NCI-H146 treated with DMSO at 0.1 percent for 48 hours (cell line): ENCODE measurements around the gene AGXT.

Experiments
- DNase-seq: peaks from one replicate; lab custom pipeline; 2025; ENCODE audit not compliant: unreplicated experiment; lab: John Stamatoyannopoulos, UW

AGXT gene

DNA sequence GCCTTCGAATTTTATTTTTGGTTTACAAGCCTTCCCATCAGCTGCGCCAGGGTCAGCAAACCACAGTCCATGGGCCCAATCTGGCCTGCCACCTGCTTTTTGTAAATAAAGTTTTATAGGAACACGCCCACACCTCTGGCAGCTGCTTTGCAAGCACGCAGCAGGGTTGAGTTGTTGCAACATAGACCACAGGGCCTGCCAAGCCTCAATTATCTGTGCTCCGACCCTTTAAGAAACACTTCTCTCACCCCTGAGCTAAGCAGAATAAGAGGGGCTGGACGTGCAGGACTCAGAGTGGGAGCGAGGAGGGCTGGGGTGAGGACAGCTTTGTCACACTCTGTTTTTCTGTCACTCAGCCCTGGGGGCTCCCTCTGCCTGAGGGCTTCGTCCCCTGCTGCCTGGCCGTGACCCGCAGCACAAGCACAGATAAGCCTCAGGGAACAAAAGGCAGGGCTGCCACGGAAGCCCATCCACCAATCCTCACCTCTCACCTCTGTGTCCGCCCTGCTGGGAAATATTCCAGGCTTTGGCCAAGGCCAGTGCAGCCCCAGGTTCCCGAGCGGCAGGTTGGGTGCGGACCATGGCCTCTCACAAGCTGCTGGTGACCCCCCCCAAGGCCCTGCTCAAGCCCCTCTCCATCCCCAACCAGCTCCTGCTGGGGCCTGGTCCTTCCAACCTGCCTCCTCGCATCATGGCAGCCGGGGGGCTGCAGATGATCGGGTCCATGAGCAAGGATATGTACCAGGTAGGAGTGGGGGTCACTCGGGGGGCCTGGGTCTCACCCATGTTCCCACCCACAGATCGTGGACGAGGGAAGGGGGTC, at the start of gene AGXT:
AGXT (plus strand) TSS at position 539 of the 823 bp plus-strand sequence; CDS start at position 581, 42 bp downstream.
- DNase-seq = peak; percentile 82

DNA sequence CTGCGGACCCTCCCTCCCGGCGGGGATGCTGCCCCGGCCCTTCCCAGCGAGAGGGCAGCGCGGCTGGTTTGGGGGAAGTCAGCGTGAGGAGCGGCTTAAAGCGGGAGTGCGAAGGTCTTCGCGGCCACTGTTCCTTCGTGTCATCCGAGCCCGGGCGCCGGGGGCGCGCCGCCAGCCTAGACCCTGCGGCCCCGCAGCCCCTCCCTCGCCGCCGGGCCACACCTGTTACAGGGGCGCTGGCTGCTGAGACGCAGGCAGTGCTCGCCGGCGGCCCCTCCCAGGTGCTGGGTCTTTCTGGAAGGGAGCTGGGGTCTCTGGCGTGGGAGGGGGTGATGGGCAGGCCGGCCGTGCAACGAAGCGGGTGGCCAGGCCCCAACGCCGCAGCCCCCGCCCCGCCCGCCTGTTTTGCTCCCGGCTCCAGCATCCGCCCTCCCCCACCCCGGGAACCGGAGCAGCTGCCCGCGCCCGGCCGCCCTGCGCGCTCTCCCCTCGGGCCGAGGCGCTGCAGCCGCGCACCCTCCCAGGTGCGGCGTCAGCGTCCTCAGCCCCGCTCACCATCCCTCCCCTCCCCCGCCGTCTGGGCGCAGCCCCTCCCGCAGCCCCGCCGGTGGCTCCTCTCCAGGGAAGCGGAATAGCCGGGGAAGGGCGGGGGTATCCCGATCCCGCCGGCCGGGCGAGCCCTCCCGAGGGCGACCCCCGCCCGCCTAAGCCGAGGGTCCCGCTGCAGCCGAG, 49.3 kb upstream of the AGXT start:
- peak; percentile 14 for DNase-seq

DNA sequence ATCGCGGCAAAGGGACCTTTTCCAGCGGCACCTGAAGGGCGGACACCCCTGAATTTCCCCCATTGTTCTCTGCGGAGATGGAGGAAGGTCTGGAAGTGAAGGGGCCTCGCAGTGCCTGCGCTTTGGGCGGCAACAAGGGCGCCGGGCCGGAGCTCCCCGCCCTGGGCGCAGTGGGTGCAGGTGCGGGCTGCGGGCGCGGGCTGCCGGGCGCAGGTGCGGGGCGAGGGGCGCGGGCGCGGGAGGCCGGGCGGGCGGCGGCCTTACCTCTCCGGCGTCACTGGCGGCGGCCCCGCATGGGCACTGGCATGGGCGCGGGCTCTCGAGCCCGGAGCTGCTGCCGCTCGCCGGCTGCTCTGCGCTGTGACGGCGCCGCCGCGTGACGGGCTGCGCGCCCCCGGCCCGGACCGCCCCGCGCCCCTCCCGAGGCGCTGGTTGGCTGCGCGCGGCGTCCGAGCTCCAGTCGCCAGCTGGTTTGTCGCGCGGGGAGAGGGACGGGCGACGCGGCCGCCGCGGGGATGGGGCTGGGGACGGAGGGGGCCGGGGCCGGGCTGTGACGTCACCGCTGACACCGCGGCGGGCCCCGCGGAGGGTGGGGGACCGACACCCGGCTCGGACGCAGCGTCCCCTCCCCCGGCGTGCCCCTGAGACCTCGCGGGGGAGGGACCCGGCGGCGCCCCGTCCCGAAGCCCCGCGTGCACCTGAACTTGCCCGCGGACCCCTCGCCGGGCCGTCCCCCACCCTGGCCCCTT, 48.6 kb upstream of the AGXT start, which contains the start of gene KIF1A:
KIF1A (minus strand) TSS at position 362 of the 749 bp plus-strand sequence. CDS start 22,467 bp downstream, outside the sequence.
- peak; percentile 68 for DNase-seq

DNA sequence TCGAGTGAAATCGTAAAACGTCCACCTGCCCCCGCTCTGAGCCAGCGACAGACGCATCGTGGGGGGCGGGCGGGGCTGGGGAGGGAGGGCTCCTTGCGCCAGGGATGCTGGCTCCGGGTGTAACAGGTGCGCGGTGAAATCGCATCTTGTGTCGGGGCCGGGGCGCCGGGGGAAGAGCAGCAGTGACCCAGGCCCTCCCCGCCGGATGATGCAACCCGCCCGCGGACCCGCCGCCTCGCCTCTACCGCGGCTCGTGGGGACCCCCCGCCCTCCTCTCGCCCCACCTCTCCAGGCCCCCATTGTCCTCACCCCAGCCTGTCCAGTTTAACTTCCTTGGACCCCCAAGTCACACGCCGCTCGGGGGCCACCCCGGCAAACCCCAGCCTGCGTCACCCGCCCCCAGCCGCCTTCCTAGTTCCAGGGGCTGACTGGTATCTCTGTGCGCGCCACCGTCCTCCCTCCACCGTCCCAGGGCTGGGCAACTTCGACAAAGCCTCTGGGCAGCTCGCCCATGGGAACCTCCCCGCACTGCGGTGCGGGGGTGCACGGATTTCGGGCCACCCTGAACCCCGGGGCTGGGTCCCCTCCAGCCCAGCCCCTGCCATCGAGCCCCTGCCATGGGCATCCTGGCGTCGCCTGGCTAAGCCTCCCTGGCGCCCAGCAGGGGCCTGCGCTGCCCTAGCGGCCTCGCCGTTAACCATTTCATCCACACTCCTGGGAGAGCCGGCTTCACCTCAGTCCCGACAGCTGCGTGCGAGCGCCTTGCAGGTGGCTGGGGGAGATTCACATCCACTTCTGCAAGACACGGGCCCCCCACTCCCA, 47.8 kb upstream of the AGXT start:
- peak; percentile 39 for DNase-seq

DNA sequence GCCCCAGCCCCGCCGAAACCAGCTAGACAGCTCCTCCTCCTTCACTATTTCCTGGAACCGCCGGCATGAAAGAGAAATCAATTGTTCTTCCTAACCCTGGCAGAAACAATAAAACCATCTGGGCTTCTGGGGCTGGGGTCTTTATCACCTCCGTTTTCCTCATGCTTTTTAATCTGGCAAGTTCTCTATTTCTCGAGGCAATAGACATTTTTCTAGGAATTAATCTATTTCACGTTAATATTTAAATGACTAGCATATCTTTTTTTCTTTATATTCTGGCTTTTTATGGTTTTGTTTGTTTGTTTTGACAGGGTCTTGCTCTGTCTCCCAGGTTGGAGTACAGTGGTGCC, 47.2 kb upstream of the AGXT start:
- no peak for DNase-seq

DNA sequence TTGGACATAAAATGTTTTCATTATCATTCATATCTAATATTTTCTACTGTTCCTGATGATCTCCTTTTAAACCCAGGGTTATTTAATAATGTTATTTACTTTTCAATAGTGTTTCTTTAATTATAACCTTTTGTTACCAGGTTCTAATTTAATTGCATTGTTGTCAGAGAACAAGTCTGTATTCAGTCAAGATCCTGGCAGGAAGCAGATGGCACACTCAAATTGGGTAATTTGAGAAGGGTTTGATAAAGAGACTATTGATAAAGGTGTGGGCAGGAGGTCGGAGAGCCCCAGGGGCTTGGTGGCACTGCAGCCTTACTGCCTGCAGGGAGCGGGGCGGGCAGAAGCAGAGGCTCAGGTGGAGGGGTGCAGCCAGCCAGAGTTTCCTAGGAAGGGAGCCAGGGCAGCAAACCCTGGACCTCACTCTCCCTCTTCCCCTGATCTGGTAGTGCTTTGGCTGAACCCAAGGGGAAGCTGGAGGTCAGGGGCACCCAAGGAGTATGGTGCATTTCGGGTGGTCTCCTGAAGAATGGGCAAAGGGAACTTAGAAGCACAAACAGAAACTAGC, 46.3 kb upstream of the AGXT start:
- DNase-seq = peak; percentile 95

DNA sequence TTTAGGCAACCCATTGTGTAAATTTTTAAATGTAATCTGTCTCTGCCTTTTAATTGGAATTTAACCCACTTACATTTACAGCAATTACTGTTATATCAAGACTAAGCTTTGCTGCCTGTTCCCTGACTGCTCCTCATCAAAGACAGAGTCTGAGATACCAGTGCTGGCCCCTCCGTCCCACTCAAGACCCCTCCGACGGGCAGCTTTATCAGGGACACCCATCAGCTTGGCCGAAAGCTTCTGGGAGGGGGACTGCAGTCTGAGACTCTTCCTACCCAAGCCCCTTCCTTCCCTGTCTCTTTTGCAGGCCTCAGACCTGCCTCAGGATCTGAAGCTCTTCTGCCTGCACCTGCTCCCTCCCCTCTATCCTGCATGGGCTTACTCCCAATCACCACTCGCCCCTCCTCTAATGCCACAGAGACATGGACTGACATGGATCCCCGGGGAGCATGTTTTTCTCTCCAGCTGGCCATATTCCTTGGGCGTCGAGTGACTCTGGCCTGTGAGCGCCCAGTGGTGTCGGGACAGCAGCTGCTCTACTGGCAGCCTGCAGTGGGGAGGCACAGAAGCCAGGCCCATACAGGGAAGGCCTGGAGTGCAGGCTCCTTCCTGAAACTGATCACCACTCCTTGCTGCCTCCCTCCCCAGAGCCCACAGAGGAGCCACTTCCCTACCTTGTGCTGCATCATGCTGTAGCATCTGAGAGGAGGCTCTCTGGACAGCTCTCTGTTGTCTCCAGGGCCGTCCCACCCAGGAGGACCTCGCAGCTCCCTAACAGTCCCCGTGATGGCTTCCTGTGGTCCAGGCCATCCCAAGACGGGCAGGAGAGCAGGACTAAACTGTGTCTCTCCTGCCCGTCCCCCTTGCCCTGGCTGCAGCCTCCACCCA, 44.9 kb upstream of the AGXT start:
- no peak for DNase-seq

DNA sequence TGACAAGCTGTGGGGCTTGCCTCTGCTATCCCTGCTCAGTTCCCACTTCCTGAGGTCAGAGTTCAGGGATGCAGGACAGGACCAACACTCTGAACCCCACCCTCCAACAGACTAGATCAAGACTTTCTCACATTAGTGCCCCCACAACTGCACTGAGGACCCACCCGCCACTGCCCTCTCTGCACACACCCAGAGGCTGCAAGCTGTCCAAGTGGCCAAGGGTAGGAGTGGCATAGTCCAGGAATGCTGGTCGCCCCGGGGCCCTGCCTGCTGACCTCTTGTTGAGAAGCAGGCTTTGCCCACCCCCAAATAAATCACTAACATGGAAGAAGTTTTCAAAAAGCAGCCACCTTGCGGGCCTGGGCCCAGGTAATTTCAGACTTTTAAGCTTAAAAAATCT, 43.1 kb upstream of the AGXT start:
- no peak for DNase-seq

DNA sequence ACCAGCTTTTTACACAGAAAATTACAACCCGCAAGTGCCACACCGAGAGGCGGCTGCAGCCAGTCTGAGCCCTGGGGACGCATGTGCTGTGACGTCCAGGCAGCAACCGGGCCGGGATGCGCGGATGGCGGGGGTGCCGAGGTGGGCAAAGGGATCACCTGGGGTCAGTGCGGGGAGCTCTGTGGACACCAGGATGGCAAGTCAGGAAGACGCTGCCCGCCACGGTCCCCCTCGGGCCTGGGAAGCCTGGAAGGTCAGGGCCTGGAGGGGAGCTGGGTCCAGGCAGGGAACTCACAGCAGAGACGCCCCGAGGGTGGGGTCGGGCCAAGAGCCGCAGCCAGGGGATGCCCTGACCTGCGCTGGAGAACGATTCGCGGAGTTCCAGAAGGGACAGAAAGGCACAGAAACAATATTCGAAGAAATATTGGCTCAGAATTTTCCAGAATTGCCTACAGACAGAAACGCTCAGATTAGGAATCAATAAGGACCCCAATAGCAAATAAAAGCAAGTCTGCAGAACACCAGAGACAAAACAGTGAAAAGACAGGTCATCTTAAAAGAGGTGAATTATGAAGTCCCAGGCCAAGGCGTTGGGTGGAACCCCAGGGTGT, 36.9 kb upstream of the AGXT start:
- no peak for DNase-seq

DNA sequence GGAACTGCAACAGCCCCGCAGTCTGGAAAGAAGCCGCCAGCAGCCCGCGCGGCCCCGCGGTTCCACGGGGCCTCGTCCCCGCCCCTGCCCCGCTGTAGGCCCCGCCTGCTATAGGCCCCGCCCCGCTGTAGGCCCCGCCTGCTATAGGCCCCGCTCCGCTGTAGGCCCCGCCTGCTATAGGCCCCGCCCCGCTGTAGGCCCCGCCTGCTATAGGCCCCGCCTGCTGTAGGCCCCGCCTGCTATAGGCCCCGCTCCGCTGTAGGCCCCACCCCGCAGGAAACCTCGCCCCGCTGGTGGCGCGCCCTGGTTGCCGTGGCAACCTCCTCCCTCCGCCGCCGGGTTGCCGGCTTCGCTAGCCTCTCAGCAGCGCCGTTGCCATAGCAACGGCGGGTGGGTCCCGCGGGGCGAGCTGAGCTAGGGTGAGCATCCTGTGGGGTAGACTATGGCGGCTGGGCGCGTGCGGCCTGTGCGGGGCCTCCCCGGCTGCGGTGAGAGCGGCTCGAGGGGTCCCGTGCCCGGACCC, 36.4 kb upstream of the AGXT start:
- peak; percentile 65 for DNase-seq

DNA sequence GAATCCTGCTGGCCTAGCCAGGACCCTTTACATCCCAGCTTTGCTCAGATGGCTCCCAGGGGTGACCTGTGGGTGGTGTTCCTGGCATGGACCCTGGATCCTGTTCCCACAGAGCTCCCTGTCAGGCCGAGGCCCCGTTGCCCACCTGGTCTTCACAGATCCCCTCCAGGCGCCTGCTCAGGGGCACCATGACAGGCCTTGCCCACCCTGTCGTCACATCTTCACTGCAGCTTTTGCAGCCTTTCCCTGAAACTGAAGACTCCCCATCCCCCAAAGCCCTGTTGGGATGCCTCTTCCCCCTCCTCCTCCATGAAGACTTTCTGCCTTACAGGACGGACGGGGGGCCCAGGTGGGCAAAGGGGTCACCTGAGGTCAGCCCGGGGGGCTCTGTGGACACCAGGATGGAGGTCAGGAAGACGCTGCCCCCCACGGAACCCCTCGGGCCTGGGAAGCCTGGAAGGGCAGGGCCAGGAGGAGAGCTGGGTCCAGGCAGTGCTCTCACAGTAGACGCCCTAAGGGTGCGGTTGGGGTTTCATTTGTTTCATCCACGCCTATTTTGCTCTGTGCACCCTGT, 35.6 kb upstream of the AGXT start:
- no peak for DNase-seq

DNA sequence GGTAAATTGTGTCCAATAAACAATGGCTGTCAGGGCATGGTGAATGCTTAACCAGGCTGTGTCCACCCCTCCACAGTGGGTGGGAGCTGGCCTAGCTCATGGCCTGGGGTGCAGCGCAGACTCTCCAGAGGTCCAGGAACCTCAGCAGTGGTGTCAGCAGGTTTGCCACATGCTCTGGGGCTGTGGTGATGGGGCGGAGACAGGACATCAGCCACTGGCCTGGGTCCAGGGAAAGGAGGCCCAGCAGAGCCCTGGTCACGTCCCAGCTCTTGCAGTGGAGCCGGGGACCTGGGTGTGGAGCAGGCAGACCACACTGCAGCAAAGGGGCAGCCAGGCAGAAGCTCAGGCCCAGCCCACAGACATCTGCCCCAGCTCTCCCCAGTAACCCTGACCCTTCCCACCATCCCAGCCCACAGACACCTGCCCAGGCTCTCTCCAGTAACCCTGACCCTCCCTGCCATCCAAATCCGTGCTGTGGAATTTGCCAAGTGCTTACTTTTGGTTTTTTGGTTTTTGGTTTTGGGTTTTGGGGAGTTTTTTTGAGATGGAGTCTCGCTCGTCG, 34.8 kb upstream of the AGXT start:
- DNase-seq = no peak

DNA sequence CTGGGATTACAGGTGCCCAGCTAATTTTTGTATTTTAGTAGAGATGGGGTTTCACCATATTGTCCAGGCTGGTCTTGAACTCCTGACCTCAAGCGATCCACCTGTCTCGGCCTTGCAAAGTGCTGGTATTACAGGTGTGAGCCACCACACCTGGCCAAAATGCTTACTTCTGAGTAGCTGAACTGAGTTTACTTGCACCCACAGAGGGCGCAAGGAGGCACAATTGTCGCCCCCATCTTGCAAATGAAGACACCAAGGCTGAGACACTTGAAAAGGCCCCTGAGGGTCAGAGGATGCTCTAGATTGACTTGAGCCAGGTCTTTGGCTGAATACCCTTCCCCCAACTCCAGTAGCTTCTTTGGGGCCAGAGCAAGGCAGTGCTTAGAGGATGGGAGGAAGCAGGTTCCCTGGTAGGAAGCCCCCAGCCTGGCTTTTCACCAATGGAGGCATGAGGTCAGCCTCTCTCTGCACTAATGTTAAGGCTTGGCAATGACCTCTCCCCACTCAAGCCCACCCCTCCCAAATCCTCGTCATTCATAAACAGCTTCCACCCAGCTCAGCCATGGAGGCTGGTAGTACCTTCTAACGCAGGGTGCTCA, 34.1 kb upstream of the AGXT start:
- DNase-seq = no peak

DNA sequence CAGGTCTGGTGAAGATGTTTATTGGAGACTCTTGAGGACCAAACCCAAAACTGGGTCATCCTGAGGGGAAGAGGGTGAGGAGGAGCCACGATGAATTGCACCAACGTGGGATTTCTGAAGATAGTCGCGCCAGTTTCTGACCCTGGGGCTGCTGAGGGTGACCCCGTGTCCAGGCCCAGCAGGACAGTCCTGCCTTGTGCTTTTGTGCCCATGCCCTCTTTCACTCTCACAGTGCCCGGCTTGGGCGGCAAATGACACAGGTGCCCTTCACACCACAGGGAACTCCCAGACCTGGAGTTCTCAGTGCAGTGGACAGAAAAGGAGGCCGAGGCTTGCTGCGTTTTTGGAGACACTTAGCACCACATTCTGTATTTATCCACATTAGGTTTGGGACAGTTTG, 33.1 kb upstream of the AGXT start:
- DNase-seq = no peak

DNA sequence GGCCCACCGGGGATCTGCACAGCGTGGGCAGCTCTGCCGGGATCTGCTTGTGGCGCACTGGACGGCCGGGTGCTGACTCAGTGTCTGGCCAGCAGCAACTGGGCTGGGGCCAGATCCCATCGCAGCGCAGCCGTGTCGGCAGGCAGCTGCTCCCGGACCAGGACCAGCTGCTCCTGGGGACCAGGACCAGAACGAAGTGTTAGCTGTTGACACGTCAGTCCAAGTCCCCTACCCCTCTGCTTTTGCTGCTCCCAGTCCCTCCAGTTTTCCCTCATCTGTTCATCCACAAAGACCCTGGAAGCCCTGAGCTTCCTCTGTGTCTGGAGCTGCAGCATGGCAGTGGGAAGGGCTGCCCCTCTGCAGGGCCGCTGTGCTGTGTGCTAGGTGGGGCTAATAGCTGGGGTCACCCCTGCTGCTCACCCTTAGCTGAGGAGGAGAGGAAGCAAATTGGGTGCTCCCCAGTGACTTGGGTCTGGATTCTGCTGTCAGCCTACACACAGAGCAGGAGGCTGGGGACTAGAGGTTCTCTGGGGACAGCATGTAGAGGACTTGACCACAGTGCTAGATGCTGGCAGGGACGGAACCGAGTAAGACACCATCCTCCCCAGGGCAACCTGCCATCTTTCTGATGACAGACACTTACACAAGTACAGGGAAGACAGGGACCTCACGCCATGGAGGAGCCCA, 31.7 kb upstream of the AGXT start:
- DNase-seq = no peak

DNA sequence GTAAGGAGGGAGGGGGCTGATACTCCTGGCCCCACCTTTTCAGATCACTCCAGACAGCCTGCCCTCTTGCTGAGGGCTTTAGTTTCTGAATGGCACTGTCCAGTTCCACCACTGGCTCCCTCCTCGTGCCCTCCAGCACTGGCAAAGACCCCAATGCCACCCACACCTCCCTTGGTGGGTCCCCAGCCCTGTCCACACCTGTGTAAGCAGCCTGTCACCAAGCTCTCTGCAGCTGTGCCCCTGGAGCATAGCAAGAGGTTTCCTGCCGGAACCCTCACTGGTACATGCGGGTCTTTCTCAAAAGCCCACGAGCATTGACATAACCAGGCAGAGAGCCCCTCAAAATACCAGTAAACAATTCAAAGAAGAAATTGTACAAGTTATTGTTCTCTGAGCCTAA, 31.0 kb upstream of the AGXT start:
- DNase-seq = no peak
